Testis (tissue), 3 donors: ENCODE data around the gene MOCOS. TPM values are rescaled to one million over a fixed set of nuclear protein-coding genes. Genes with fewer than 3 reads are reported as not detected.
"Not testable (repeated sequence)": the region's sequence is repeated elsewhere in the genome, so short reads cannot be mapped to it uniquely, and the experiment has no call there.

Experiments
- DNase-seq: peaks from one replicate; pipeline ENCODE4 v3.0.0-alpha.2; 2019
- H3K27ac ChIP-seq, 2 donors: fragments of 200-600 bp; sonication (generic); one replicate each; pipeline ENCODE4 v1.5.1; 2019
- H3K27me3 ChIP-seq: fragments of 200-600 bp; sonication (generic); one replicate; pipeline ENCODE4 v1.5.1; 2019
- H3K36me3 ChIP-seq: fragments of 200-600 bp; sonication (generic); one replicate; pipeline ENCODE4 v1.5.1; 2017; ENCODE audit warnings: low read depth; ENCODE audit errors: missing control alignments
- H3K4me1 ChIP-seq: fragments of 200-600 bp; sonication (generic); one replicate; pipeline ENCODE4 v1.5.1; 2019
- H3K4me3 ChIP-seq, 2 donors: fragments of 200-600 bp; sonication (generic); one replicate each; pipeline ENCODE4 v1.5.1; 2017 to 2019
- H3K9me3 ChIP-seq: fragments of 200-600 bp; sonication (generic); one replicate; pipeline ENCODE4 v1.5.1; 2017
- POLR2A ChIP-seq: fragments of 450-650 bp; IDR thresholded peaks from one replicate; pipeline ENCODE4 v1.6.1; 2017; ENCODE audit warnings: antibody characterized with exemption, mild to moderate bottlenecking, moderate library complexity
- WGBS, 2 donors: methylation state at CpG; one replicate each; pipeline ENCODE4 v1.1.5; 2018; 5-methylcytosine and 5-hydroxymethylcytosine counted together
- intact Hi-C: fragments of 100-400 bp; cut with DNase I; formaldehyde crosslinking; loops from one replicate; pipeline ENCODE4 v1.15.1; 2023; ENCODE audit warnings: low total_unique reads
- polyA plus RNA-seq: library from polyadenylated mRNA; stranded (reverse); fragments of 350-450 nt; fragmentation: Illumina TruSeq; extraction: RNeasy Lipid Tissue Mini Kit (QIAGEN cat#74804); gene quantifications from one replicate; pipeline ENCODE4 v1.2.3, GENCODE V29; 2014; ENCODE audit warnings: low read depth, low replicate concordance; ENCODE audit not compliant: insufficient read depth
- total RNA-seq, 2 donors: library from RNA; depleted of rRNA; stranded (reverse); fragments of >200 nt; gene quantifications; one replicate each; pipeline ENCODE4 v1.2.3, GENCODE V29; 2016
- TF ChIP-seq, protein P1 (sequence below), 3 experiments: fragments of 450-650 bp in 2 of 3; fragments of 200-600 bp in 1 of 3; sonication (generic) in 1 of 3; IDR thresholded peaks; one replicate each; pipeline ENCODE4 v1.5.1; 2016 to 2019; ENCODE audit warnings: antibody characterized with exemption in 3 of 3, mild to moderate bottlenecking in 2 of 3, moderate library complexity in 1 of 3

MOCOS gene
- total and polyA plus RNA-seq, 3 donors from 2014 or later = 1.5 to 2.9 (median 1.9) TPM

DNA sequence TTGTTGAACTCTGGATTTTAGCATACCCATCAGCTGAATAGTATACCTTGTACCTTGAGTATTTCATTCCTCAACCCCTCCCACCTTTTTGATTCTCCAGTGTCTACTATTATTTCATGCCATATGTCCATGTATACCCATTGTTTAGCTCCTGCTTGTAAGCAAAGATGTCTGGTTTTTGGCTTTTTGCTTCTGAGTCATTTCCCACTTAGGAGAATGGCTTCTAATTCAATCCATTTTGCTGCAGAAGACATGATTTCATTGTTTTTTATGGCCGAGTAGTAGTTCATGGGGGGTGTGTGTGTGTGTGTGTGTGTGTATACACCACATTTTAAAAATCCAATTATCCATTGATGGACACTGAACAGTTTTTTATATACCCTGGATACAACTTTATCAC lies 24.3 kb upstream of the MOCOS start:
- intact Hi-C loops = no loop called here
- no peaks in the 10 kb centered on the region for H3K27me3 ChIP-seq
- no peak overlapping the region for H3K27ac ChIP-seq
- no peaks in the 10 kb centered on the region for H3K9me3 ChIP-seq
- no peak for DNase-seq
- no peaks in the 10 kb centered on the region for H3K4me1 ChIP-seq
- TF ChIP-seq, protein P1, sequence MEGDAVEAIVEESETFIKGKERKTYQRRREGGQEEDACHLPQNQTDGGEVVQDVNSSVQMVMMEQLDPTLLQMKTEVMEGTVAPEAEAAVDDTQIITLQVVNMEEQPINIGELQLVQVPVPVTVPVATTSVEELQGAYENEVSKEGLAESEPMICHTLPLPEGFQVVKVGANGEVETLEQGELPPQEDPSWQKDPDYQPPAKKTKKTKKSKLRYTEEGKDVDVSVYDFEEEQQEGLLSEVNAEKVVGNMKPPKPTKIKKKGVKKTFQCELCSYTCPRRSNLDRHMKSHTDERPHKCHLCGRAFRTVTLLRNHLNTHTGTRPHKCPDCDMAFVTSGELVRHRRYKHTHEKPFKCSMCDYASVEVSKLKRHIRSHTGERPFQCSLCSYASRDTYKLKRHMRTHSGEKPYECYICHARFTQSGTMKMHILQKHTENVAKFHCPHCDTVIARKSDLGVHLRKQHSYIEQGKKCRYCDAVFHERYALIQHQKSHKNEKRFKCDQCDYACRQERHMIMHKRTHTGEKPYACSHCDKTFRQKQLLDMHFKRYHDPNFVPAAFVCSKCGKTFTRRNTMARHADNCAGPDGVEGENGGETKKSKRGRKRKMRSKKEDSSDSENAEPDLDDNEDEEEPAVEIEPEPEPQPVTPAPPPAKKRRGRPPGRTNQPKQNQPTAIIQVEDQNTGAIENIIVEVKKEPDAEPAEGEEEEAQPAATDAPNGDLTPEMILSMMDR (IDR thresholded peaks at IDR 0.05) = no peak
- no peak for TF ChIP-seq POLR2A
- WGBS, 2 donors = 76 to 82% methylated on average over 1 of the region's 1 CpG
- no peaks in the 10 kb centered on the region for H3K36me3 ChIP-seq
- H3K4me3 ChIP-seq = no peak overlapping the region

DNA sequence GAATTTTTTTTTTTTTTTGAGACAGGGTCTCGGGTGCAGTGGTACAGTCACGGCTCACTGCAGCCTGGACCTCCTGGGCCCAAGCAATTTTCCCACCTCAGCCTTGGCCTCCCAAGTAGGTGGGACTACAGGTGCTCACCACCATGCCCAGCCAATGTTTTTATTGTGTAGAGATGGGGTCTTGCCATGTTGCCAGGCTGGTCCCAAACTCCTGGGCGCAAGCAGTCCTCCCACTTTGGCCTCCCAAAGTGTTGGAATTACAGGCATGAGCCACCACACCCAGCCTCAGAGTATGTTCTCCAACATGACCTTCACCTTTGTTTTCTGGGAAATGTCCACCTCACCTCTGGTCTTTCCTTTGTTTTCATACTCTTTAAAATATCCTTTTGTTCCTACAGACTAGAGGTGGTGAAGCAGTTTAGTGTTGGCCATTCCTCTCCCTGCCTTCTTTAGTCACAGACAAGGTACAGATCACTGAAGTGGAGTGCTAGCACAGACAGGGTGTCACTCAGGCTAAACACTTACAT lies 19.5 kb upstream of the MOCOS start:
- Histone ChIP-seq H3K4me1 (no peaks in the 10 kb centered on the region), H3K27ac (no peak overlapping the region), H3K27me3 (no peaks in the 10 kb centered on the region), H3K9me3 (no peaks in the 10 kb centered on the region), H3K36me3 (no peaks in the 10 kb centered on the region), H3K4me3 (no peak overlapping the region)
- DNase-seq = no peak
- 93 to 96% methylated on average over 3 of the region's 3 CpGs for WGBS, 2 donors
- intact Hi-C loops = no loop called here
- TF ChIP-seq, protein P1 (IDR thresholded peaks at IDR 0.05) = no peak
- TF ChIP-seq POLR2A = no peak

DNA sequence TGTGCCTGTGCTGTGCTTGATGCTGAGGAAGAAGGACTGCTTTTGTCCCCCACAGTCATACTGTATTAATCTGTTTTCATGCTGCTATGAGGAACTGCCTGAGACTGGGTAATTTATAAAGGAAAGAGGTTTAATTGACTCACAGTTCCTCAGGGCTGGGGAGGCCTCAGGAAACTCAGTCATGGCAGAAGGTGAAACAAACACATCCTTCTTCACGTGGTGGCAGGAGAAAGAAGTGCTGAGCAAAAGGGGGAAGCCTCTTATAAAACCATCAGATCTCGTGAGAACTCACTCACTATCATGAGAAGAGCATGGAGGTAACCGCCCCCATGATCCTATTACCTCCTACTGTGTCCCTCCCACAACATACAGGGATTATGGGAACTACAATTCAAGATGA lies 19.0 kb upstream of the MOCOS start:
- H3K36me3 ChIP-seq, H3K27me3 ChIP-seq, H3K4me1 ChIP-seq, DNase-seq, H3K9me3 ChIP-seq, H3K27ac ChIP-seq, intact Hi-C loops, H3K4me3 ChIP-seq: not testable (repeated sequence)
- 87 to 93% methylated on average over 3 of the region's 3 CpGs for WGBS, 2 donors

DNA sequence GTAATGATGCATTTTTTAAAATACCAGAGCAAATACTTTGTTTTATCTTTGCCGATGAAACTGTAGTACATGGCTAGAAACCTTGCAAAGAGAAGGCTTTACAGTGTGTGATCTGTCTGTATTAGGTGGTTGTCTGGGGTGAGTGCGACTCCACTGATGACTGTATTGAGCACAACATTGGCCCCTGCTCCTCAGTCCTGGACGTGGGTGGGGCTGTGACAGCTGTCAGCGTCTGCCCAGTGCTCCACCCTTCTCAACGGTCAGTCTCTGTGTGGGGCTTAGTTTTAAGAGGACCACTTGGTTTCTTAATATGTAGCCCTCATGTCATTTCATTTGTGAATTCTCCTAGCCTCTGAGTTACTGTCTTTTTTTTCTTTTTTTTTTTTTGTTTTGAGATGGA lies 17.4 kb upstream of the MOCOS start:
- Histone ChIP-seq H3K36me3 (no peaks in the 10 kb centered on the region), H3K27me3 (no peaks in the 10 kb centered on the region), H3K4me1 (no peaks in the 10 kb centered on the region), H3K4me3 (no peak overlapping the region), H3K27ac (no peak overlapping the region), H3K9me3 (no peaks in the 10 kb centered on the region)
- intact Hi-C loops = no loop called here
- no peak for TF ChIP-seq POLR2A
- TF ChIP-seq, protein P1 (IDR thresholded peaks at IDR 0.05) = no peak
- no peak for DNase-seq
- 84 to 87% methylated on average over 5 of the region's 5 CpGs for WGBS, 2 donors

DNA sequence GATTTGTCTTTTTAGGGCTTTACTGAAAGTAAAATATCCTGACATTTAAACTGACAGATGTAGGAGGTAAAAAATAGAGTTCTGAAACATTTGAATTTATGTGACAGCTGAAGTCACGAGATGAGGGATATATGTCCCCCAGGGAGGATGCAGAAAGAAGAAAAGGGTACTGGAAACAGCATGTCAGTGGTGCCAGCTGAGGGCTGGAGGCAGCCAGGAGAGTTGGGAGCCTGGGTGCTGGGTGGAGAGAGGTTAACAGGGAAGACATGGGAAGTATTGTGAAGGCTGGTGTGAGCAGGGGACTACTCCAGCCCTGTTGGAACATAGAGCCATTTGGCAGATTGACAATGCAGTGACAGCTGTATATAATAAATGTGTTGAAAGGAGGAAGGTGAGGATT lies 11.8 kb upstream of the MOCOS start:
- H3K27ac ChIP-seq = no peak overlapping the region
- DNase-seq = no peak
- no peaks in the 10 kb centered on the region for H3K27me3 ChIP-seq
- intact Hi-C loops = no loop called here
- H3K4me3 ChIP-seq = no peak overlapping the region
- whole genome bisulfite sequencing, 2 donors = 88 to 89% methylated on average over 1 of the region's 1 CpG
- H3K4me1 ChIP-seq = peaks cover 11% of the 10 kb centered on the region
- H3K36me3 ChIP-seq = no peaks in the 10 kb centered on the region
- TF ChIP-seq, protein P1 (IDR thresholded peaks at IDR 0.05) = no peak
- no peak for TF ChIP-seq POLR2A
- no peaks in the 10 kb centered on the region for H3K9me3 ChIP-seq
